ENCODE data around the gene KRTAP4-6.
"Not testable (repeated sequence)": the region's sequence is repeated elsewhere in the genome, so short reads cannot be mapped to it uniquely, and the experiment has no call there.

DNA sequence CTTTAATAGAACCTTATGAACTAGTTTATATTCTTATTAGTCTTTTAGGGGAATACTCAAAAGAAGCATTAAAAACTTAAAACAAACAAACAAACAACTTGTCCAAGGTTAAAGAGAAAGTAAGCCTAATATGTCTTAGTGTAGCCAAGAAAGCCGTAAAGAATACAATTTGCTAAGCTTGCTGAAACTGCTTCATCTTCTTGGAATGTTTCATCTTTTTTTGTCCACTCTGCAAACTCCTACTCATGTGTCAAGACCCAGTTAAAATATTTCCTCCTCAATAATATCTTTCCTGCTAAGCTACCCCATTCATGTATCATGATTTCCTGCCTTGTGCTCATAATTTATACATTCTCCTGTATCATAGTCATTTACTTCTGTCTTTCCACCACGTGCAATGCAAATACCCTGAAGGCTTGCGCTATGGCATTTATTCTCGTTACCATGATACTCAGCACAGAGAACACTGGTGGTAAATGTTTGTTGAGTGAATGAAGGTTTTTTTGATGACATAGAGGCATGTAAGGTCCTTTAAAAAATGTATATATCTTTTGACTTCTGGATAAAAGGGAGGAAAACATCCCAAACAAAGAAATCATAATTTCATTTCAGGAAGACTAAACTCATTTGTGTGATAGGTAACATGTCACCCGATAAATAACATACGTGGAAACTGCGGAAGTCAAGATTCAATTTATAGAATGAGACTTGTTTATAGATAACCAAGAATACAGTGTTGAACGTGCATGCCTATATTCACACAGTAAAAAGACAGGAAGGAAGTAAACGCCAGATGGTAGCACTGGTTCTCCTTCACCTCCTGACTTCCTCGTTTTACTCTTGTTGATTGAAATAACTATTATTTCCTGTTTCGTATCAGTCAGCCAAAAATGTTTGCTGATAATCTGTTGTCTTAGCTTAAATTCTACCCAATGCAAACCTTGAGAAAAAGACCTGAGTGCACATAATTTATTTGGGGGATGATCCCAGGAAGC is 20.4 kb downstream of the KRTAP4-6 start:
- TF ChIP-seq, protein P1, sequence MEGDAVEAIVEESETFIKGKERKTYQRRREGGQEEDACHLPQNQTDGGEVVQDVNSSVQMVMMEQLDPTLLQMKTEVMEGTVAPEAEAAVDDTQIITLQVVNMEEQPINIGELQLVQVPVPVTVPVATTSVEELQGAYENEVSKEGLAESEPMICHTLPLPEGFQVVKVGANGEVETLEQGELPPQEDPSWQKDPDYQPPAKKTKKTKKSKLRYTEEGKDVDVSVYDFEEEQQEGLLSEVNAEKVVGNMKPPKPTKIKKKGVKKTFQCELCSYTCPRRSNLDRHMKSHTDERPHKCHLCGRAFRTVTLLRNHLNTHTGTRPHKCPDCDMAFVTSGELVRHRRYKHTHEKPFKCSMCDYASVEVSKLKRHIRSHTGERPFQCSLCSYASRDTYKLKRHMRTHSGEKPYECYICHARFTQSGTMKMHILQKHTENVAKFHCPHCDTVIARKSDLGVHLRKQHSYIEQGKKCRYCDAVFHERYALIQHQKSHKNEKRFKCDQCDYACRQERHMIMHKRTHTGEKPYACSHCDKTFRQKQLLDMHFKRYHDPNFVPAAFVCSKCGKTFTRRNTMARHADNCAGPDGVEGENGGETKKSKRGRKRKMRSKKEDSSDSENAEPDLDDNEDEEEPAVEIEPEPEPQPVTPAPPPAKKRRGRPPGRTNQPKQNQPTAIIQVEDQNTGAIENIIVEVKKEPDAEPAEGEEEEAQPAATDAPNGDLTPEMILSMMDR (IDR thresholded peaks at IDR 0.05; ENCODE audit: insufficient read depth, low read length, poor library complexity, severe bottlenecking) = not testable (repeated sequence)
- TF ChIP-seq EZH2phosphoT487 (conservative IDR thresholded peaks at IDR 0.05; ENCODE audit: low read length) = not testable (repeated sequence)
